Pancreas (tissue), 10 donors: ENCODE measurements around the gene MTARC1. TPM values are rescaled to one million over a fixed set of nuclear protein-coding genes. Genes with fewer than 3 reads are reported as not detected.

Experiments used
- ATAC-seq, 4 donors: fragments of 200-7000 bp; cut with Tn5 transposase; one replicate each; pipeline versions ENCODE4 v1.8.0 to v1.9.1; 2020; ENCODE audit warnings: mild to moderate bottlenecking in 4 of 4, moderate library complexity in 4 of 4
- DNase-seq, 6 donors: peaks; one replicate each; pipeline ENCODE4 v3.0.0-alpha.2; 2020
- FAIRE-seq: peaks from 2 replicates; lab custom pipeline; 2012; peaks lifted over from hg19 to GRCh38; lab: Jason Lieb, UNC
- H3K27ac ChIP-seq, 4 donors: fragments of 200-600 bp; sonication (generic); 1 replicate in 3 of 4; 2 replicates in 1 of 4; pipeline versions ENCODE4 v1.5.0 to v1.8.0; 2020
- H3K27me3 ChIP-seq, 4 donors: fragments of 200-600 bp; one replicate each; pipeline ENCODE4 v1.8.0; 2021
- H3K36me3 ChIP-seq, 3 donors: fragments of 200-600 bp; sonication (generic) in 1 of 3; one replicate each; pipeline versions ENCODE4 v1.5.0 to v1.8.0; 2020 to 2021
- H3K4me1 ChIP-seq, 3 donors: fragments of 200-600 bp; one replicate each; pipeline ENCODE4 v1.8.0; 2021
- H3K4me3 ChIP-seq, 4 donors: fragments of 200-600 bp; sonication (generic) in 2 of 4; one replicate each; pipeline versions ENCODE4 v1.5.0 to v1.8.0; 2020 to 2021
- H3K9me3 ChIP-seq, 4 donors: fragments of 200-600 bp; one replicate each; pipeline ENCODE4 v1.8.0; 2021
- CTCF ChIP-seq, 4 donors: fragments of 200-600 bp; sonication (generic) in 3 of 4; IDR thresholded peaks; one replicate each; pipeline versions ENCODE4 v1.5.0 to v1.8.0; 2021; ENCODE audit warnings: antibody characterized with exemption in 4 of 4
- WGBS, 2 donors: extraction: QIAGEN DNeasy Blood & Tissue Kit; methylation state at CpG; one replicate each; pipeline ENCODE4 v1.1.7; 2013; 5-methylcytosine and 5-hydroxymethylcytosine counted together
- intact Hi-C, 3 donors: fragments of 100-400 bp; cut with DNase I; formaldehyde crosslinking; loops; one replicate each; pipeline versions ENCODE4 v1.11.1 to v1.14.2; 2022
- polyA plus RNA-seq, 2 donors: library from polyadenylated mRNA; stranded (reverse); fragments of 200-250 nt; gene quantifications; one replicate each; pipeline ENCODE4 v1.2.3, GENCODE V29; 2013
- total RNA-seq, 6 donors: library from RNA; stranded (reverse); fragmentation: NEBNext Ultra II Directional in 4 of 6; extraction: Animal tissue kit (Norgen Biotek cat#: 25700) in 4 of 6; gene quantifications; one replicate each; pipeline versions ENCODE4 v1.2.1 to v1.2.4, GENCODE V29; 2021 to 2023
- donor health status: healthy with polysubstance abuse.
- donor health status: DM: no; HTN: no; CAD: no; lungs with moderate emphysema.
- donor health status: DM: no; HTN: no; CAD: no.
- donor health status: control.
- donor health status: control.
- donor health status: Bipolar disorder and iron deficiency.
- donor health status: DM: yes; HTN: yes; CAD: no.
- donor health status: DM: no; HTN: no; CAD: no.
- donor health status: DM: no; HTN: no; CAD: no.
- donor health status: DM: yes; HTN: yes; CAD: no.

Gene MTARC1
- total RNA-seq = 10 to 100 TPM in 1 of 6 donors, 1 to 10 TPM in 5; 2.5 to 10.8 (median 7.4) TPM
- polyA plus RNA-seq = 1 to 10 TPM; 6.0 to 7.1 TPM

GRCh38 chr1:220786337-220787068, at the start of gene MTARC1:
TSS of gene MTARC1 (plus strand) at chr1:220786913. CDS start at chr1:220786945, 32 bp downstream.
- intact Hi-C loops = loop anchor here in 1 of 3 donors (10.0 kb wide), 1 partner anchor 472 kb away; no protein-coding TSS in a partner anchor
- Histone ChIP-seq H3K4me1 (peaks cover 0 to 4% (median 0%) of the 10 kb centered on the region in 3 donors), H3K27me3 (no peaks in the 10 kb centered on the region), H3K4me3 (peak within 1 kb of the TSS; percentile 49 to 73 (median 56)), H3K27ac (peak within 1 kb of the TSS; percentile 67 to 82 (median 78)), H3K9me3 (no peaks in the 10 kb centered on the region), H3K36me3 (no peaks in the 10 kb centered on the region)
- DNase-seq (peak; percentile 77 to 90 (median 86)), ATAC-seq (peak; percentile 76 to 88 (median 86)), FAIRE-seq (no peak)
- WGBS, 2 donors = 2 to 3% methylated on average over 45 to 56 of the region's 56 CpGs
- no peak for TF ChIP-seq CTCF (IDR thresholded peaks at IDR 0.05)

GRCh38 chr1:220741349-220741748, 45.4 kb upstream of the MTARC1 start:
- Histone ChIP-seq H3K4me1 (no peaks in the 10 kb centered on the region), H3K36me3 (no peaks in the 10 kb centered on the region), H3K4me3 (no peak overlapping the region), H3K9me3 (no peaks in the 10 kb centered on the region), H3K27me3 (no peaks in the 10 kb centered on the region), H3K27ac (no peak overlapping the region)
- 52 to 77% methylated on average over 2 of the region's 2 CpGs for WGBS, 2 donors
- DNase-seq = no peak
- FAIRE-seq = no peak
- intact Hi-C loops = no loop called here
- TF ChIP-seq CTCF (IDR thresholded peaks at IDR 0.05) = no peak
- ATAC-seq = no peak

GRCh38 chr1:220741825-220742224, 44.9 kb upstream of the MTARC1 start:
- DNase-seq = no peak
- no peaks in the 10 kb centered on the region for H3K27me3 ChIP-seq
- no peak overlapping the region for H3K4me3 ChIP-seq
- no peak overlapping the region for H3K27ac ChIP-seq
- no peak for TF ChIP-seq CTCF (IDR thresholded peaks at IDR 0.05)
- H3K4me1 ChIP-seq = no peaks in the 10 kb centered on the region
- intact Hi-C loops = no loop called here
- no peak for ATAC-seq
- no peak for FAIRE-seq
- WGBS, 2 donors = 83 to 100% methylated on average over 1 of the region's 1 CpG
- H3K36me3 ChIP-seq = no peaks in the 10 kb centered on the region
- no peaks in the 10 kb centered on the region for H3K9me3 ChIP-seq

GRCh38 chr1:220742520-220742919, 44.2 kb upstream of the MTARC1 start:
- WGBS, 2 donors = 80 to 93% methylated on average over 3 of the region's 3 CpGs
- intact Hi-C loops = no loop called here

More at GRCh38 chr1:220742520-220742919, 44.2 kb upstream of the MTARC1 start:
- Histone ChIP-seq H3K36me3 (no peaks in the 10 kb centered on the region), H3K9me3 (no peaks in the 10 kb centered on the region), H3K4me1 (peaks cover 0 to 5% (median 2%) of the 10 kb centered on the region in 3 donors), H3K4me3 (no peak overlapping the region), H3K27ac (no peak overlapping the region), H3K27me3 (no peaks in the 10 kb centered on the region)
- TF ChIP-seq CTCF (IDR thresholded peaks at IDR 0.05) = no peak
- FAIRE-seq = no peak
- no peak for DNase-seq
- ATAC-seq = no peak
